ENCODE data around the gene ARL8A.
A peak's percentile ranks its signal among the peaks of the same experiment; 100 is the strongest.
"Not testable (repeated sequence)": the region's sequence is repeated elsewhere in the genome, so short reads cannot be mapped to it uniquely, and the experiment has no call there.

Gene ARL8A

DNA sequence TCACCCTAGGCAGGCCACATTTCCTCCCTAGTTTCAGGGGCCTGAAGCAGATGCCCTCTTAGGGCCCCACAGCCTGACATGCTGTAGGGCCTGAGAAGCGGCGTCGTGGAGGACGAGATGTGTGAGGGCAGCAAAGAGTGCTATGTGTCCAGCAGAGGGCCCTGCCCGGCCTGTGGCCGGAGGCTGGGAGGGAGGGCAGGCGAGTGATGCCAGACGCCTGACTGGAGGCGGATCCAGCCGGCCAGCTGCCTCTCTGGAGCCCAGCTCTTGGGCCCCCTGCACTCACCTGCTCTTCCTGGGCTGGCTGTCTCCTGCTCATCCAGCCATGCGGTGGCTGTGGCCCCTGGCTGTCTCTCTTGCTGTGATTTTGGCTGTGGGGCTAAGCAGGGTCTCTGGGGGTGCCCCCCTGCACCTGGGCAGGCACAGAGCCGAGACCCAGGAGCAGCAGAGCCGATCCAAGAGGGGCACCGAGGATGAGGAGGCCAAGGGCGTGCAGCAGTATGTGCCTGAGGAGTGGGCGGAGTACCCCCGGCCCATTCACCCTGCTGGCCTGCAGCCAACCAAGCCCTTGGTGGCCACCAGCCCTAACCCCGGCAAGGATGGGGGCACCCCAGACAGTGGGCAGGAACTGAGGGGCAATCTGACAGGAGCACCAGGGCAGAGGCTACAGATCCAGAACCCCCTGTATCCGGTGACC, 21.8 kb downstream of the ARL8A start, which contains the start of gene GPR37L1:
TSS of gene GPR37L1 (plus strand) at position 279 of the 697 bp plus-strand sequence. CDS start at position 326, 47 bp downstream.
- DNase-seq = peak in 54 of 58 donors; percentile 16 to 91 (median 81)

DNA sequence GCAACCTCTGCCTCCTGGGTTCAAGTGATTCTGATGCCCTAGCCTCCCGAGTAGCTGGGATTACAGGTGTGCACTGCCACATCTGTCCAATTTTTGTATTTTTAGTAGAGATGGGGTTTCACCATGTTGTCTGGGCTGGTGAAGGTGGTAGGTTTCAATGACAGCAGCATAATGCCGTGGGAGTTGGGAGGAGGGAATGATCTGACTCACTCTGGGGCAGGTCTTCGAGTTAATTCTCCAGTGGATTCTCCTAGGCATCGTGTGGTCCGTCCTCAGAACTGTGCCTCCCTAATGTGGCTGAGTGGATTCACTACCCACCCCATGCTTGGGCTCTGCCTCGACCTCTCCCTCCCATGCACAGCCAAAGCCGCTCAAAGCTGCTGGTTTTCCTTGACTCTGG, 23.5 kb downstream of the ARL8A start:
- DNase-seq = no peak

DNA sequence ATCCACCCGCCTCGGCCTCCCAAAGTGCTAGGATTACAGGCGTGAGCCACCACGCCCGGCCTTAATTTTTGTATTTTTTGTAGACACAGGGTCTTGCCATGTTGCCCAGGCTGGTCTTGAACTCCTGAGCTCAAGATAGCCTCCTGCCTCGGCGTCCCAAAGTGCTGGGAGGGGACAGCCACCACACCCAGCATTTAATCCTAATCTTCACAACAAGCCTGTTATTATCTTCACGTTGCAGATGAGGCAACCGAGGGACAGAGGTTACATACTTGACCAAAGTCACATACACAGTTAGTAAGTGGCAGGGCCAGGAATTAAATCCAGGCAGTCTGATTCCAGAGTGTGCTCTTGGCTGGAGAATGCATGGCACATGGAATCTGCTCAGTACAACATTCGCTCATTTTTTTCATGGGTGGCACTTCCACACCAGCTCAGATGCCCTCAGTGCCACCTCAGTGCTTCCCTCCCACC, 26.6 kb downstream of the ARL8A start:
- DNase-seq = no peak

DNA sequence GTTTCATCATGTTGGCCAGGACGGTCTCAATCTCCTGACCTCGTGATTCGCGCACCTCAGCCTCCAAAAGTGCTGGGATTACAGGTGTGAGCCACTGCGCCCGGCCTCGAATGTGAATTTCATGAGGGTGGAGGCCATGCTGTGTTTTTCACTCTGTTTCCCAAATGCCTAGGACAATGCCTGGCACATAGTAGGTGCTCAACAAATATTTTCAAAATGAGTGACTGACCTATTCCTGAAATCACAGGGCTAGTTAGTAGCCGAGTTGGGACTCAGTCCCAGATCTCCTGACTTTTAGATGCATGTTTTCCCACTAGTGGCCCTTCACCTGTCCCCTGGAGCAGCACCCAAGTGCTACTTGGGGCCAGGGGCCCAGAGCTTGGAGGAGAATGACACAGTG, 28.2 kb downstream of the ARL8A start:
- DNase-seq = no peak

DNA sequence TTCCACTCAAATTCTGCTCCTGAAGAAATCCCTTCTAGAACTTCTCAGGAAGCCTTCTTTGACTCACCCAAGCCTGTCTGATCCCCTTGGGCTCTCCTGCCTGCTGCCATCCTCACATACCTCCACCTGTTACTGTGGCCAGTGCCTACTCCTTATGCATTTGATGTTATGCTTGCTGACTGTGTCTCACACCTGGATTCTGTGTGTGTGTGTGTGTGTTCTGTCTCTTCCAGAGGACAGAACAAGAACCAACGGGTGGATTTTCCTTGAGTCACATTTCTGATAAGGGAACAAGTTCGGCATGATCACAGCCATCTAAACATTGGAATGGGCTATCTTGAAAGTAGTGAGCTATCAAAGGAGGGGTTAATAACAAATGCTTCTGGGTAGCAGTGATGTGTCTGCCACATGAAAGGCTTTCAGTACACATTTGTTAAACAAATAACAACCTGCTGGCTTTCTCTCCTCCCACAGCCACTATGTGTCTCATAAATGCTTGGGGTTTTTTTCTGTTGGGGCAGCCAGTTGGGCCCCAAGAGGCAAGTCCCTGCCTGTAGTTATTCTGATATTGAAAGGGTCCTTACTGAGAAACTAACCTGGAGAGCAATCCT, 30.7 kb downstream of the ARL8A start:
- no peak for DNase-seq

DNA sequence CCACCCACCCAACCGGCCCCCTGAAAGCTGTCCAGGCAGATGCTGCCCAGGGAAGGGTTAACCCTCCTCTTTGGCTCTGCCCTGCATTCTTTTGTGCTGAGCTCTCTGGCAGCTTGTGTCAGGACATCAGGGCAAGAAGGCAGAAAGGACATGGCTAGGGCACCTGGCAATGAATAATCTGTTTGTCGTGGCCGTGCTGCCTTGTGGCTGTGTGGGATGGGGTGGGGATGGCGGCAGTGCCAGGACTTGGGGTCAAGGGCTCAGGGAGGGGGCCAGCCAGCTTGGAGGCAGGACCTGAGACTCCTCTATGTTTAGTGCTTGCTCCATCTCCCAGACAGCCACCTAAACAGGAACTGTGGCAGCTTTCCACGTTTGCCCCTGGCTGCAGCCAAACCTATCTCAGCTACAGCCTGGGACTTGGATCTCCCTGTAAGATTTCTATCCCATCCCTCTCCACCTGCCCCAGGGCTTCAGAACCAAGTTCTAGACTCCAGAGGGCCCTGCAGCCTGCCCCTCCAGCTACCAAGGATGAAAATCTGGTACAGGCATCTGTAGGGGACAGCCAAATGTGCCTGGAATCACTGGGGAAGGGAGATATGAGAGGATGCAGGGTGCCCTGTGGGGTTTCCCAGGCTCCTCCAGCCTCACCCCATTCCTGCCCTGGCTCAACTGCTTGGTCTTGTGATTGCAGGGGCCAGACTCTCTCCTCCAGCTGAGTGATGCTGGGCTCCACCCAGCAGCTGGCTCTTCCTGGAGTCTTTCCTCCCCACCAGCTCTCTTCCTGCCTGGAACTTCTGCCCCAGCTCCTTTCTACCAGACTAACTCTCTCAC, 31.5 kb downstream of the ARL8A start:
- peak in 1 of 58 donors; percentile 26 for DNase-seq

DNA sequence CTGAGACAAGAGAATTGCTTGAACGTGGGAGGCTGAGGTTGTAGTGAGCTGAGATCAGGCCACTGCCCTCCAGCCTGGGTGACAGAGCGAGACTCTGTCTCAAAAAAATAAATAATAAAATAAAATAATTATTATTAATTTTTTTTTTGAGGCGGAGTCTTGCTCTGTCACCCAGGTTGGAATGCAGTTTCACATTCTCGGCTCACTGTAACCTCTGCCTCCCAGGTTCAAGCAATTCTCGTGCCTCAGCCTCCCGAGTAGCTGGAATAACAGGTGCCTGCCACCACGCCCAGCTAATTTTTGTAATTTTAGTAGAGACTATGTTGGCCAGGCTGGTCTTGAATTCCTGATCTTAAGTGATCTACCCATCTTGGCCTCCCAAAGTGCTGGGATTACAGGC, 32.9 kb downstream of the ARL8A start:
- not testable (repeated sequence) for DNase-seq

DNA sequence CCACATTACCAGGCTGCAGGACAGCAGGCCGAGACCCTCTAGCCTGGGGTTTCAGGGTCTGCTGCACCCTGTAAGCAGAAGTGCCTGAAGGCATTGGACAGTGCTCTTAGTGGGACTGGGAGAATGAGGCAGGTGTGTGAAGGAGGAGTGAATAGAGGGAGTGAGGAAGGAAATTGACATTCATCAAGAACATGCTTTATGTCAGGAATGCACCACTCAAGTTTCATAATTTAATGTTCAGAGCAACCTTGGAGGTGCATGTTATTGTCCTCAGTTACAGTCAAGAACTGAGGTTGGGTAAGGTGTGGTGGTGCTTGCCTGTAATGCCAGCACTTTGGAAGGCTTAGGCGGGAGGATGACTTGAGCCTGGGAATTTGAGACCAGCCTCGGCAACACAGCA, 33.6 kb downstream of the ARL8A start:
- DNase-seq = no peak

DNA sequence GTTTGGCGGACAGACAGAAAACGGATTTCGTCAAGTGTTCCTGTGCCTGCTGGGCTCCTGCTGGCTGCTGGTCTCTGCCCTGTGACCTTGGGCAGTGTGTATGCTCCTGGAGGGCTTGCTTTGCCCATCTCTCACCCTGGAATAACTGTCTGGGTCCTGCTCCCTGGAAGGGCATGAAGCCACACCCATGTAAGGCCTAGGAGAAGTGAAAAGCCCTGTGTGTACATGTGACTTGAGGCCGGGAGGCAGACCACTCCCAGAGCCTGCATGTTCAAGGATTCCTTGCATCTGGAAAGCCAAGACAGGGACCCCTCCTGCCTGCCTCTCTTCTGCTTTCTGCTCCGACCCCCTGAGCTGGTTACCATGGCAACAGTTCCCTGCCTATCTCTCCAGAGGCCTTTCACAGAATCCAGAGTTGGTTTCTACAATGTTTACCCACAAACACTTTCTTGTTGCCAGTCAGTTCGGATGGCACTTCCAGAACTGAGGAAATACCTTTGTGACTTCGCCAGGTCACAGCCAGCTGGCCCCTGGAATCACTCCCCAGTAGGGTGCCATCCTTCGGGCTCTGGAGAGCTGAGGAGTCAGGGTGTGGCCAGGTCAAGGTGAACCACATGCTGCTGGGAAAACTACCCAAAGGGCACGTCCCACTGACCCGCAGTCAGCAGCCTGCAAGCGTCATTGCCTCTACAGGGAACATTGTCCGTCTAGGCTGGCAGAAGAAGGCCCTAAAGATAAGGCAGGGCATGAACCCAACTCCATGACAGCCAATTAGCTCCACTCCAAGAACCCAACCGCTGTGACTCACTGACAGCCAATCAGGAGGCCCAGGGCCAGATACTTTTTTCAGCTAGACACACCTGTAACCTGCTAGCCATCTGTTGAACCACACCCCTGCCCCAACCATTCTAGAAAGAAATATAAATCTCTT, 36.5 kb downstream of the ARL8A start:
- no peak for DNase-seq

DNA sequence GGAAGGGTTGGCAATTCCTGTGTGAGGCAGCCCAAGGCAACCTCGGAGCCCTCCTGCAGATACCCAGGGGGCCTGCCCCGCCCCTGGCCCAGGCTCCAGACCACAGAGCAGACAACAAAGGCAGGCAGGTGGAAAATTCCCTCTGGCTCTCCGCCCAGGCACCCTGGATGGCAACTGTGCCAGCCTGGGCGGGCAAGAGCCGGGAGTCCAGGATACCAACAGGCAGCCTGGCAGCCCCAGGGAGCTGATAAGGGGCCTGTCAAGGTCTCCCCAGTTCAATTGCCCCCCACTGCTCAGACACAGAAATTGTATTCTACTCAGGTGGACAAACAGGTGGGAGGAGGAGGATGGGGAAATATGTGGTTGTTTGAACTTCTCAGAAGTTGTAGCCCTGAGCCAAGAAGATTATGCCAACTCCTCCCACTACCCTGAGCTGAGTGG, 37.2 kb downstream of the ARL8A start:
- DNase-seq = no peak

DNA sequence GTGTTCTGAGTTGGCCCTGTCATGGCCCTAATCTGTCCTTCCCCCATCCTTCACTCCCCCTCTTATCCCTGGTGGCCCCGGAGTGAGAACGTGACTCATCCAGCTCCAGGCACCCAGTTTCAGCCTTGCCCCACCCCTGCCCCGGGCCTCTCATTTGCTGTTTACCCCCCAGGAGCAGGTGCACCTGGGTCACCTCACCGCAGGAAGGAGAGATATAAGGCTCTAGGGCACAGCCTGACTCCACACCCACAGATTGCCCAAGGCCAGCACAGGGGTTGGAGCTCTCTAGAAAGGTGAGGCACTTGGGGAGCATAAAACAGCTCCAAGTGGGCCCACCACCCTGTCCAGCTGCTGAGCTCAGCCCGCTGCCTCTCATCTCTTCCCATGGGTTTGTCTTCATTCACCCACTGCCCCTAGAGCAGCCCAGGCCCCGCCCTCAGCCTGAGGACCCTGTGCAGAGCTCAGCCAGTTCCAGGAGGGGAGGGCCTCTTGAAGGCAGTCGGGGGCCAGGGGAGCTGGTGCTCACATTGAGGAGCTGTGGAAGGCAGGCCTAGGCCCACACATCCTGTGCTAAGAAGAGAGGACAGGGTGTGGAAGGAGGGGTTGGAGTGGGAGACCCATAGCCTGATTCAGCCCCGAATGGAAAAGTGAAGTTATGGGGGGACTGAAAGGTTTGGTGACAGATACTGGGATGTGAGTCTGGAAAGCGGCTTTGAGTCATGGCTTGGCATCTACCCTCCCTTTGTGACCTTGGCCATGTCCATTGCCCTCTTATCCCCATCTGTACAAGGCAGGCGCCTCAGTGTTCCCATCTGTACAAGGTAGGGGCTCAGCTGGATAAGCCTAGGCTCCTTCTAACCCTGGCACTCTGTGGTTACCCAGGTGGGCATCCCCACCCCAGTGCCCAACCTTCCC, 37.9 kb downstream of the ARL8A start:
- DNase-seq = no peak

DNA sequence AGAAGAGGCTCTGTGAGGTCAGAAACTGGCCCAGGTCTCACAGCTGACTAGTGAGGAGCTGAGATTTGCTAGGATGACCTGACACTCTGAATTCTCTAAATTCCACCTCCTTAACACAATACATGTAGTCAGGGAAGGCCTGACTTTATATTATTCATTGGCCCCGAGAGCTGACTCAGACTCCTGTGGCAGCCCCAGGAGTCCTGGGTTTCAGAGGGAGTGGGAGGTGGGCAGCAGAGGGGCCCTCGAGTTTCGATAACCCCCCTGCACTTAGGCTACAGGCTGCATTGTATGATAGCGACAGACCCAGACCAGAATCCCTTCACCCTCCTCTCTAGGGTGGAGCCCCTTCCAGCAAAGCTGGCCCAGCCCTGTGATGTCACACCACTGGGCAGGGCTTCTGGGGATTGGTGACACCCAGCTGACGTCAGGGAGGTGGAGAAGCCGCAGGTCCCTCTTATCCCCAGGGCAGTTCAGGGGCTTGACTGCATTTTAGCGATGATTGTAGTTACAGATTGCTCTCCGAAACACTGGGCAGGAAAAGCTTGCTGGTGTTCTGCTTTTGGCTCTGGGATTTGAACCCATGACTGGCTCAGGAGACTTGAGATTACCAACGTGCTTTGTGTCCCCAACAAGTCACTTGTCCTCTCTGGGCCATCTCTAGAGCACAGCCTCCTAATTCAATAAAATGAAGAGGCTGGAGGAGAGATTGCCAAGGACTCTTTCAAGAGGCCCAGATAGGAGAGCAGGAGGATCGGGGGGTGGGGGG, 38.8 kb downstream of the ARL8A start:
- DNase-seq = no peak

DNA sequence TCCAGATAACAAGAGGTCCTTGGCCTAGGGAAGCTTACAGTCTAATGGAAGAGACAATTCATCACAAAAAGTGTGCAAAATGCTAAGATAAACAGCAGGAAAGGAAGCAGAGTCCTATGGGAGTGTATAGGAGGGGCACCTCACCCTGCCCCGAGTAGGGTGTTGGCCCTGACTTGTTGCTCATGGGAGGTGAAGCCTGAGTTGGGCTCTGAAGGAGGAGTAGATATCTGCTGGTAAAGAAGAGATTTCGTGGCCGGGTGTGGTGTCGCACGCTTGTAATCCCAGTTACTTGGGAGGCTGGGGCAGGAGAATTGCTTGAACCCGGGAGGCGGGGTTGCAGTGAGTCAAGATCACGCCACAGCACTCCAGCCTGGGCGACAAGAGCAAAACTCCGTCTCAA, 40.5 kb downstream of the ARL8A start:
- no peak for DNase-seq

DNA sequence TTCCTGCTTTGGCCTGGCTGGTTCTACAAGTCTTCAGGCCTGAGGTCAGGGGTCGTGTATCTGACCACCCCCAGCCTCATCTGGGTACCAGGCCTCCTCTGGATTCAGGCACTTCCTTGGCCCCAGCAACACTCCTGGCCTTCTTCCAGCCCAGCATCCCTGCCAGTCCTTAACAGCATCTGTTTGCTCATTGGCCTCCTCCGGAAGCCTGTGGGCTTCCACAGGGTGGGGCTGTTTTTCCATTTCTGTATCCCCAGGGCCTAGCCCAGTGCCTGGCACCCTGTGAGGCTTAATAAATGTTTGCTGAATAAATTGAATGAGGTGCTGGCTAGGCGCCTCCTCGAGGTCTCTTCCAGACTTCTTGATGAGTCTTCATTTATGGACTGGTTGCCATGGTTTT, 43.4 kb downstream of the ARL8A start:
- peak in 4 of 58 donors; percentile 12 to 46 (median 22) for DNase-seq

DNA sequence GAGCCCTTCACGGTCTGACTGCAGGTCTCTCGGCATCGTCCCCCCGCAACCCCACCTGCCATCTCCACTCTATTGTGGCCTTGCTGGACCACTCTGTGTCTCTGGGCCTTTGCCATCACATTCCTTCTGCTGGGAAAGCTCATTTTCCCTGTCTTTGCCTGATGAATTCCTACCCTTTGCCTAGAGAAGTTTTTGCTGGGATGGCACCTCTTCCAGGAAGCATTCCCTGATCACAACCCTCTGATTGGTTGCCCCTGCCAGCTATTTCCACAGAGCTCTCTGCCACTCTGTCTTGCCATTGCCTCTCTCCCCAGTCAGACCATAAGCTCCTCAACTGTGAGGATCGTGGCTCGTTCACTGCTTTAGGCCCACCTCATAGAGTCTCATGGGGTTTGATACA, 50.7 kb downstream of the ARL8A start:
- DNase-seq = no peak

DNA sequence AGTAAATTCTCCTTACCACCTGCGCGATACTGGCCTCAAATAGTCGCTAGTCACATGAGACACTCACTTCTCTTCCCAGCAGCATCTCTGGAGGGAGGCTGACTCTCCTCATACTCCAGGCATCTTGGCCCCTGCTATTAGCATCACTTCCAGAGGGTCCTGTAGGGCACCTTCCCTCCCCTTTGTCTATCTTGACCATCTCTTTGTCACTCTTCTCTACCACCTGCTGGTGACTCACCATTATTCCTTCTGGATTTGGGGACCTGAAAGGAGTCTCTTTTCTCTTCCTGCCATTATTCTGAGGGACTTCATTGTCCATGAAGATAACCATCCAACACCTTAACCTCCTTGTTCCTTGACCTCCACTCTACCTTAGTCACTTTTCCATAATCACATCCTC, 53.5 kb downstream of the ARL8A start:
- no peak for DNase-seq

DNA sequence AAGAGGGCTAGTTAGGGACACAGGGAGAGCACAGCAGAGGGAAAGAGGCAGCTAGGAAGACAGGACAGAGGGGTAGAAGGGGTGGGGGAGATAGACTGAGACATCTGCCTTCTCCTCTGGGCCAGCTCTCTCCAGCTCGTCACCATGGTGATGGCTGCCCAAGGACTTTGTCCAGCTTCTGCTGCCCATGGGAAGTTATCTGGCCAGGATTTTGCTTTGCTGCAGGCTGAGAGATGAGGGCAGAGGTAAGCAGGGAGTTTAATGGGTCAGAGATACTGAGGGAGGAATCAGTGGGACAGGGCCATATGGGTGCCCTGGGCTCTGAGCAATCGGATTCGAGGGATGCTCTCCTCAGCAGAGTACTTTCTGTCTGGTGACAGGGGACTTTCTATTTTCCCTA, 56.3 kb downstream of the ARL8A start:
- peak in 10 of 58 donors; percentile 2 to 40 (median 17) for DNase-seq

DNA sequence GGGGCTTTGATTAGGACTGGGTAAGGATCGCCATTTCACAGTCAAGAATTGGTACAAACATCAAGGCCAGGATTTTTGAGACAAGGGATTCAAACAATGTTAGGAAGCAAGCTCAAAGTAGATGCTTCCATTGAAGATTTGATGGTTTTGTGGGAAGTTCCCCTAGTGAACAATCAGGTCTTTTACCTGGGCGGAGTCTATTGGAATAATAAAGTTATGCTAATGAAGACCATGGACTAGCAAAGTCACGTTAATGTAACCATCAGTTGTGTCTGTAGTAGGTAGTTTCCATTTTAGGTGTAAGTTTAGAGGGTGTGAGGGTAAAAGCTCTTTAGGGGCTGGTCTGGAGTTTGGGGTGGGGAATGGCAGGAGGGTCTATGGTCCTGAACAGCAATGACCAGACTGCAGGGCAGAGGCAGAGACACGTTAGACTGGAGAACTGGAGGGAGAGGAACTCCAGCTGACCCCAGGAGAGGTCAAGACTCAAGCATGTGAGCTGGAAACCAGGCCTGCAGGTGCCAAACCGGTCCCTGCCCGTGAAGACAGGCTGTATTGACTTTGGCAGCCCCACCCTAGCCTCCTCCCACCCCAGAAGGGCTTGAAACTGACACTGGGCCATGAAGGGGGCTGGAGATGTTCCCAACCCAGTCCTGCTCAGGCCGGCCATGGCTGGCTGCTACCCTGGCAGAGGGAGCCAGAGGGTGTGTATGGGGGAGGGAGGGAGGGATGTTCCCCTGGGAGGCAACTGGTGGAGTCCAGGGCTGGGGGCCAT, 57.8 kb downstream of the ARL8A start:
- peak in 4 of 58 donors; percentile 4 to 60 (median 8) for DNase-seq

Measured in anterior cingulate cortex (tissue), 58 donors.